ENCODE measurements around the gene OLR1. TPM values are rescaled to one million over a fixed set of nuclear protein-coding genes. Genes with fewer than 3 reads are reported as not detected.

OLR1 gene
- total RNA-seq, 1 experiment from 2014 or later = not detected

DNA sequence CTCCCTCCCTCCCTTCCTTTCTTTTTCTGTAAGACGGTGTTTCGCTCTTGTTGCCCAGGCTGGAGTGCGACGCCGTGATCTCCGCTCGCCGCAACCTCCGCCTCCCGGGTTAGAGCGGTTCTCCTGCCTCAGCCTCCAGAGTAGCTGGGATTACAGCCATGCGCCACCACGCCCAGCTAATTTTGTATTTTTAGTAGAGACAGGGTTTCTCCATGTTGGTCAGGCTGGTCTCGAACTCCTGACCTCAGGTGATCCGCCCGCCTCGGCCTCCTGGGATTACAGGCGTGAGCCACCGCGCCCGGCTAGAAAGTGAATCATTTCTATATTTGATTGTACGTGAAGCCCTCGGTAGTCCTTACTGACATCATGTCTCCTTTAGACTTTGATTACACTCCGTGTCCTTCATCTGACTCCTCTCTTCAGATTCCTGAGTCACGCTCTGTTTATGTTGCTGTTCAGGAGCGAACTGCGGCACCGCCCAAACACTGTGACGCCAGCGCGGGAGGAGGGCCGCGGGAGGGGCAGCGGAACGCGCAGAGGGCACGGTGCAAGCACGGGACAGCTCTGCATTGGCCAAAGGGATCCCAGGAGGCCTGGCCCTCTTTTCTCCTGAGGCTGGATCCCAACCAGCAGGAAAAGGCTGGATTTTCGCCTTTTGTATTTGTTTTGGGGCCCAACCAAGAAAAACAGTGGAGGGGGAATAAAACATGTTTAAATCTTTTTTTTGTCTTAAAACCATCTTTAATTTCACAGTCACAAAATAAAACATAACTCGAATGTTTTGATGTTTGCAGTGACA lies 40.2 kb upstream of the OLR1 start (continued):
- TF ChIP-seq CREM (CRISPR knock-in tag; IDR thresholded peaks at IDR 0.05) = no peak; the same call in 1 of the 2 replicates
- TF ChIP-seq SOX15 (CRISPR knock-in tag; IDR thresholded peaks at IDR 0.05) = no peak
- TF ChIP-seq, protein P1, sequence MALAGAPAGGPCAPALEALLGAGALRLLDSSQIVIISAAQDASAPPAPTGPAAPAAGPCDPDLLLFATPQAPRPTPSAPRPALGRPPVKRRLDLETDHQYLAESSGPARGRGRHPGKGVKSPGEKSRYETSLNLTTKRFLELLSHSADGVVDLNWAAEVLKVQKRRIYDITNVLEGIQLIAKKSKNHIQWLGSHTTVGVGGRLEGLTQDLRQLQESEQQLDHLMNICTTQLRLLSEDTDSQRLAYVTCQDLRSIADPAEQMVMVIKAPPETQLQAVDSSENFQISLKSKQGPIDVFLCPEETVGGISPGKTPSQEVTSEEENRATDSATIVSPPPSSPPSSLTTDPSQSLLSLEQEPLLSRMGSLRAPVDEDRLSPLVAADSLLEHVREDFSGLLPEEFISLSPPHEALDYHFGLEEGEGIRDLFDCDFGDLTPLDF (CRISPR knock-in tag; IDR thresholded peaks at IDR 0.05) = no peak
- TF ChIP-seq PRRX2 (CRISPR knock-in tag; IDR thresholded peaks at IDR 0.05) = no peak
- TF ChIP-seq TEAD4 (CRISPR knock-in tag; IDR thresholded peaks at IDR 0.05) = no peak
- TF ChIP-seq SMAD4 (CRISPR knock-in tag; IDR thresholded peaks at IDR 0.05) = no peak

DNA sequence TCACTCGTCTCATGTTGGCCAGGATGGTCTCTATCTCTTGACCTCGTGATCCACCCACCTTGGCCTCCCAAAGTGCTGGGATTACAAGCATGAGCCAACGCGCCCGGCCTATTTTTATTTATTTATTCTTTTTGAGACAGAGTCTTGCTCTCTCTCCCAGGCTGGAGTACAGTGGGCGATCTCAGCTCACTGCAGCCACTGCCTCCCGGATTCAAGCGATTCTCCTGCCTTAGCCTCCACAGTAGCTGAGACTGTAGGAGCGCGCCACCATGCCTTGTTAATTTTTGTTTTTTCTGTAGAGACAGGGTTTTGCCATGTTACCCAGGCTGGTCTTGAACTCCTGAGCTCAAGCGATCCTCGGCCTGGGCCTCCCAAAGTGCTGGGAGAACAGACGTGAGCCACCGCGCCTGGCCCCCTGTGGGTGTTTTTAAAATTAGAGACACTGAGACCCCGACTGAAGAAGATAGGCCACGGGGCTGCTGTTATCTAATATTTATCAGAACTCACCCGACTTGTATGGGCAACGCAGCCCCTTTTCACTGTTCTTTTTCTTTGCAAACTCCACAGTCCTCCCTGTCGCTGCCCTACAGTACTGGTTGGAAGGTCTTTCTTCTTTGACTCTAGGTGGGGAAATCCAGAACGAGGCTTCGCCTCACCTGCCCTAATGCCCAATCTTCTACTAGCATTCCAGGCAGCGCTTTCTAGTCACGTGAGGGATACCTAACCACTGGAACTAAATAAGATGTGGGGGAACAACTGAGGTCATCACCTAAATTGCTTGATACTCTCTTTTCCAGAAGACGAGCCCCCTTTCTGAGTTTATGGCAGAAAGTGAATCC lies 39.4 kb upstream of the OLR1 start:
- ChIA-PET POLR2A (interaction anchor here (1.6 kb wide), 1 partner anchor 58 kb away, joined by 3 read pairs; no protein-coding TSS in a partner anchor), CTCF (interaction anchor here (0.6 to 0.7 kb wide), 2 partner anchors 58 to 1455 kb away, joined by 3 read pairs; no protein-coding TSS in a partner anchor)
- Mint-ChIP-seq H3K27me3 (ENCODE audit: low read depth) (no peaks in the 10 kb centered on the region; the same call in 1 of the 2 replicates), H3K4me3 (peak overlapping the region; percentile 35), H3K9me3 (no peaks in the 10 kb centered on the region), H3K36me3 (no peaks in the 10 kb centered on the region), H3K27ac (peak overlapping the region; percentile 90), H3K4me1 (peaks cover 27% of the 10 kb centered on the region)
- DNase-seq (ENCODE audit: low spot score) = no peak
- no peak for ATAC-seq
- TF ChIP-seq, protein P2, sequence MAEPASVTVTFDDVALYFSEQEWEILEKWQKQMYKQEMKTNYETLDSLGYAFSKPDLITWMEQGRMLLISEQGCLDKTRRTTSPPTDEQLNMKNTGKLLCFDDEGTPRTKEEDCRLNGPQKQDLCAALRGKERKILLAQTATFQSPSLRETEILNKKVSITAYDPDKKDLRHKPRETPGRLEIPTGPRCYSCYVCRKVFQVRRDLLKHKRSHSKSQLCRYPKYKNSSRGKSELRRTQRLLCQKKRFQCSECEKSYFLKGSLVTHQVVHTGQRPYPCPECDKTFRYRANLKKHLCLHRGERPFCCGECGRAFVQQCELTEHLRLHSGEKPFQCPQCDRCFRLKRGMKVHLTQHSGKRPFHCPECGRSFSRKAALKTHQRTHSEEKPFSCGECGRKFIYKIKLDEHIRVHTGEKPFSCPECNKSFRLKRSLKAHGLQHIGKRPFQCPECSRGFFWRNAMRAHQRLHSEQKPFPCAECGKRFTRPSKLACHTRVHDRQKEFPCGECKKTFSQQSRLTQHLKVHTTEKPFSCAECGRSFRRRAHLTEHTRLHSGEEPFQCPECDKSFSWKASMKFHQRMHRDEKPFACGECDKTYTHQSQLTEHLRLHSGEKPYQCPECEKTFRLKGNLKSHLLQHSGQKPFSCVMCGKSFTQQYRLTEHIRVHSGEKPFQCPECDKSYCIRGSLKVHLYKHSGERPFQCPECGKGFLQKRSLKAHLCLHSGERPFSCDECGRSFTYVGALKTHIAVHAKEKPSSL (CRISPR knock-in tag; conservative IDR thresholded peaks at IDR 0.05) = no peak
- TF ChIP-seq RELA (CRISPR knock-in tag; IDR thresholded peaks at IDR 0.05; ENCODE audit: borderline replicate concordance) = no peak
- no peak for TF ChIP-seq ZNF671 (CRISPR knock-in tag; IDR thresholded peaks at IDR 0.05)
- TF ChIP-seq ELF4 (CRISPR knock-in tag; IDR thresholded peaks at IDR 0.05; ENCODE audit: low read depth) = no peak
- no peak for TF ChIP-seq ZNF219 (CRISPR knock-in tag; IDR thresholded peaks at IDR 0.05; ENCODE audit: borderline replicate concordance)
- TF ChIP-seq, protein P3, sequence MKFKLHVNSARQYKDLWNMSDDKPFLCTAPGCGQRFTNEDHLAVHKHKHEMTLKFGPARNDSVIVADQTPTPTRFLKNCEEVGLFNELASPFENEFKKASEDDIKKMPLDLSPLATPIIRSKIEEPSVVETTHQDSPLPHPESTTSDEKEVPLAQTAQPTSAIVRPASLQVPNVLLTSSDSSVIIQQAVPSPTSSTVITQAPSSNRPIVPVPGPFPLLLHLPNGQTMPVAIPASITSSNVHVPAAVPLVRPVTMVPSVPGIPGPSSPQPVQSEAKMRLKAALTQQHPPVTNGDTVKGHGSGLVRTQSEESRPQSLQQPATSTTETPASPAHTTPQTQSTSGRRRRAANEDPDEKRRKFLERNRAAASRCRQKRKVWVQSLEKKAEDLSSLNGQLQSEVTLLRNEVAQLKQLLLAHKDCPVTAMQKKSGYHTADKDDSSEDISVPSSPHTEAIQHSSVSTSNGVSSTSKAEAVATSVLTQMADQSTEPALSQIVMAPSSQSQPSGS (CRISPR knock-in tag; IDR thresholded peaks at IDR 0.05; ENCODE audit: borderline replicate concordance, low read depth) = no peak
- TF ChIP-seq, protein P4, sequence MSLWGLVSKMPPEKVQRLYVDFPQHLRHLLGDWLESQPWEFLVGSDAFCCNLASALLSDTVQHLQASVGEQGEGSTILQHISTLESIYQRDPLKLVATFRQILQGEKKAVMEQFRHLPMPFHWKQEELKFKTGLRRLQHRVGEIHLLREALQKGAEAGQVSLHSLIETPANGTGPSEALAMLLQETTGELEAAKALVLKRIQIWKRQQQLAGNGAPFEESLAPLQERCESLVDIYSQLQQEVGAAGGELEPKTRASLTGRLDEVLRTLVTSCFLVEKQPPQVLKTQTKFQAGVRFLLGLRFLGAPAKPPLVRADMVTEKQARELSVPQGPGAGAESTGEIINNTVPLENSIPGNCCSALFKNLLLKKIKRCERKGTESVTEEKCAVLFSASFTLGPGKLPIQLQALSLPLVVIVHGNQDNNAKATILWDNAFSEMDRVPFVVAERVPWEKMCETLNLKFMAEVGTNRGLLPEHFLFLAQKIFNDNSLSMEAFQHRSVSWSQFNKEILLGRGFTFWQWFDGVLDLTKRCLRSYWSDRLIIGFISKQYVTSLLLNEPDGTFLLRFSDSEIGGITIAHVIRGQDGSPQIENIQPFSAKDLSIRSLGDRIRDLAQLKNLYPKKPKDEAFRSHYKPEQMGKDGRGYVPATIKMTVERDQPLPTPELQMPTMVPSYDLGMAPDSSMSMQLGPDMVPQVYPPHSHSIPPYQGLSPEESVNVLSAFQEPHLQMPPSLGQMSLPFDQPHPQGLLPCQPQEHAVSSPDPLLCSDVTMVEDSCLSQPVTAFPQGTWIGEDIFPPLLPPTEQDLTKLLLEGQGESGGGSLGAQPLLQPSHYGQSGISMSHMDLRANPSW (CRISPR knock-in tag; conservative IDR thresholded peaks at IDR 0.05; ENCODE audit: low read depth) = no peak
- TF ChIP-seq SOX15 (CRISPR knock-in tag; IDR thresholded peaks at IDR 0.05) = no peak
- TF ChIP-seq GRHL2 (CRISPR knock-in tag; IDR thresholded peaks at IDR 0.05; ENCODE audit: insufficient replicate concordance, severe bottlenecking) = no peak
- TF ChIP-seq, protein P5, sequence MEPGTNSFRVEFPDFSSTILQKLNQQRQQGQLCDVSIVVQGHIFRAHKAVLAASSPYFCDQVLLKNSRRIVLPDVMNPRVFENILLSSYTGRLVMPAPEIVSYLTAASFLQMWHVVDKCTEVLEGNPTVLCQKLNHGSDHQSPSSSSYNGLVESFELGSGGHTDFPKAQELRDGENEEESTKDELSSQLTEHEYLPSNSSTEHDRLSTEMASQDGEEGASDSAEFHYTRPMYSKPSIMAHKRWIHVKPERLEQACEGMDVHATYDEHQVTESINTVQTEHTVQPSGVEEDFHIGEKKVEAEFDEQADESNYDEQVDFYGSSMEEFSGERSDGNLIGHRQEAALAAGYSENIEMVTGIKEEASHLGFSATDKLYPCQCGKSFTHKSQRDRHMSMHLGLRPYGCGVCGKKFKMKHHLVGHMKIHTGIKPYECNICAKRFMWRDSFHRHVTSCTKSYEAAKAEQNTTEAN (CRISPR knock-in tag; IDR thresholded peaks at IDR 0.05) = no peak
- no peak for TF ChIP-seq ZNF416 (CRISPR knock-in tag; IDR thresholded peaks at IDR 0.05)
- TF ChIP-seq NFATC4 (CRISPR knock-in tag; IDR thresholded peaks at IDR 0.05) = no peak
- TF ChIP-seq NFE2L1 (CRISPR knock-in tag; IDR thresholded peaks at IDR 0.05) = no peak
- TF ChIP-seq, protein P6, sequence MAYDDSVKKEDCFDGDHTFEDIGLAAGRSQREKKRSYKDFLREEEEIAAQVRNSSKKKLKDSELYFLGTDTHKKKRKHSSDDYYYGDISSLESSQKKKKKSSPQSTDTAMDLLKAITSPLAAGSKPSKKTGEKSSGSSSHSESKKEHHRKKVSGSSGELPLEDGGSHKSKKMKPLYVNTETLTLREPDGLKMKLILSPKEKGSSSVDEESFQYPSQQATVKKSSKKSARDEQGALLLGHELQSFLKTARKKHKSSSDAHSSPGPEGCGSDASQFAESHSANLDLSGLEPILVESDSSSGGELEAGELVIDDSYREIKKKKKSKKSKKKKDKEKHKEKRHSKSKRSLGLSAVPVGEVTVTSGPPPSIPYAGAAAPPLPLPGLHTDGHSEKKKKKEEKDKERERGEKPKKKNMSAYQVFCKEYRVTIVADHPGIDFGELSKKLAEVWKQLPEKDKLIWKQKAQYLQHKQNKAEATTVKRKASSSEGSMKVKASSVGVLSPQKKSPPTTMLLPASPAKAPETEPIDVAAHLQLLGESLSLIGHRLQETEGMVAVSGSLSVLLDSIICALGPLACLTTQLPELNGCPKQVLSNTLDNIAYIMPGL (CRISPR knock-in tag; IDR thresholded peaks at IDR 0.05) = no peak
- no peak for TF ChIP-seq ZNF317 (CRISPR knock-in tag; IDR thresholded peaks at IDR 0.05; ENCODE audit: borderline replicate concordance, low read depth)
- TF ChIP-seq, protein P7, sequence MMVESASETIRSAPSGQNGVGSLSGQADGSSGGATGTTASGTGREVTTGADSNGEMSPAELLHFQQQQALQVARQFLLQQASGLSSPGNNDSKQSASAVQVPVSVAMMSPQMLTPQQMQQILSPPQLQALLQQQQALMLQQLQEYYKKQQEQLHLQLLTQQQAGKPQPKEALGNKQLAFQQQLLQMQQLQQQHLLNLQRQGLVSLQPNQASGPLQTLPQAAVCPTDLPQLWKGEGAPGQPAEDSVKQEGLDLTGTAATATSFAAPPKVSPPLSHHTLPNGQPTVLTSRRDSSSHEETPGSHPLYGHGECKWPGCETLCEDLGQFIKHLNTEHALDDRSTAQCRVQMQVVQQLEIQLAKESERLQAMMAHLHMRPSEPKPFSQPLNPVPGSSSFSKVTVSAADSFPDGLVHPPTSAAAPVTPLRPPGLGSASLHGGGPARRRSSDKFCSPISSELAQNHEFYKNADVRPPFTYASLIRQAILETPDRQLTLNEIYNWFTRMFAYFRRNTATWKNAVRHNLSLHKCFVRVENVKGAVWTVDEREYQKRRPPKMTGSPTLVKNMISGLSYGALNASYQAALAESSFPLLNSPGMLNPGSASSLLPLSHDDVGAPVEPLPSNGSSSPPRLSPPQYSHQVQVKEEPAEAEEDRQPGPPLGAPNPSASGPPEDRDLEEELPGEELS (CRISPR knock-in tag; IDR thresholded peaks at IDR 0.05) = no peak
